HepG2 (cell line): ENCODE data around the gene ROBO2. TPM values are rescaled to one million over a fixed set of nuclear protein-coding genes. Genes with fewer than 3 reads are reported as not detected.

Experiments used
- ATAC-seq: fragments of 200-7000 bp; cut with Tn5 transposase; 3 replicates; pipeline ENCODE4 v1.9.1; 2020; ENCODE audit warnings: mild to moderate bottlenecking, moderate library complexity
- BruUV-seq: library from RNA; stranded (reverse); fragments of 400-500 nt; replicated peaks from 2 replicates; lab custom pipeline; 2021; lab: Mats Ljungman, UMichigan
- CTCF ChIA-PET: fragments of 300-600 bp; formaldehyde crosslinking; extraction: SDS; loops from one replicate; lab custom pipeline; 2021; ENCODE audit warnings: low total read pairs, inconsistent platforms, low intra/inter-chr PET ratio; lab: Yijun Ruan, JAX
- POLR2A ChIA-PET: fragments of 350-600 bp; sonication (Branson Sonifier 250); formaldehyde crosslinking; loops from one replicate; lab custom pipeline; 2020; ENCODE audit warnings: antibody characterized with exemption, inconsistent platforms; lab: Yijun Ruan, JAX
- DNase-seq: peaks from one replicate; pipeline ENCODE4 v3.0.0-alpha.2; 2015; ENCODE audit warnings: low spot score
- FAIRE-seq: peaks from 3 replicates; lab custom pipeline; 2011; peaks lifted over from hg19 to GRCh38; lab: Jason Lieb, UNC
- H2AFZ ChIP-seq: one replicate; pipeline ENCODE4 v1.6.1; 2011; ENCODE audit warnings: low read length, inconsistent platforms
- H3K27ac ChIP-seq: fragments of 300-600 bp; 3 replicates; pipeline ENCODE4 v1.8.0; 2011; ENCODE audit warnings: mixed run types, mild to moderate bottlenecking, mixed read lengths, low read length, inconsistent platforms; ENCODE audit not compliant: insufficient read depth; ENCODE audit errors: extremely low read length
- H3K27me3 ChIP-seq, 2 experiments: fragments of 200-600 bp in 1 of 2; 2 replicates in 1 of 2; 3 replicates in 1 of 2; pipeline versions ENCODE4 v1.6.0 to v1.8.0; 2011; ENCODE audit warnings: low read length in 2 of 2, mild to moderate bottlenecking in 2 of 2, moderate library complexity in 2 of 2, inconsistent platforms in 1 of 2; ENCODE audit not compliant: insufficient read depth in 2 of 2, control insufficient read depth in 1 of 2
- H3K36me3 ChIP-seq, 2 experiments: fragments of 200-600 bp in 1 of 2; replicated peaks in 1 of 2; 2 replicates in 1 of 2; 3 replicates in 1 of 2; pipeline versions ENCODE4 v1.5.1 to v1.8.0; 2011; ENCODE audit warnings: low read length in 2 of 2, inconsistent platforms in 1 of 2; ENCODE audit not compliant: insufficient read depth in 2 of 2, control insufficient read depth in 1 of 2
- H3K4me1 ChIP-seq: 2 replicates; pipeline ENCODE4 v1.5.1; 2012; ENCODE audit warnings: low read length, inconsistent platforms; ENCODE audit not compliant: insufficient read depth
- H3K4me2 ChIP-seq: 2 replicates; pipeline ENCODE4 v1.6.0; 2011; ENCODE audit warnings: low read depth, low read length, inconsistent platforms
- H3K4me3 ChIP-seq, 3 experiments: fragments of 200-600 bp in 1 of 3; sonication (generic), shearing (Covaris generic) in 1 of 3; replicated peaks in 1 of 3; 2 replicates each; pipeline ENCODE4 v1.5.1; 2011 to 2016; ENCODE audit warnings: low read length in 3 of 3, inconsistent platforms in 2 of 3, low read depth in 2 of 3, mild to moderate bottlenecking in 2 of 3, control low read depth in 1 of 3, mixed read lengths in 1 of 3; ENCODE audit not compliant: insufficient read depth in 1 of 3
- H3K79me2 ChIP-seq: one replicate; pipeline ENCODE4 v1.6.1; 2011; ENCODE audit warnings: low read length, inconsistent platforms; ENCODE audit not compliant: insufficient read depth
- H3K9ac ChIP-seq: 2 replicates; pipeline ENCODE4 v1.6.0; 2011; ENCODE audit warnings: mild to moderate bottlenecking, low read depth, low read length, inconsistent platforms; ENCODE audit not compliant: insufficient read depth
- H3K9me3 ChIP-seq: 2 replicates; pipeline ENCODE4 v1.5.1; 2012; ENCODE audit warnings: mild to moderate bottlenecking, low read length
- H4K20me1 ChIP-seq: 2 replicates; pipeline ENCODE4 v1.6.0; 2011; ENCODE audit warnings: inconsistent platforms, mild to moderate bottlenecking, low read length, moderate library complexity; ENCODE audit not compliant: insufficient read depth
- JDP2 ChIP-seq: sonication (generic); formaldehyde crosslinking; IDR thresholded peaks from 2 replicates; pipeline ENCODE4 v1.8.1; 2022; ENCODE audit warnings: missing genetic modification reagents, borderline replicate concordance
- YEATS4 ChIP-seq: sonication (generic); formaldehyde crosslinking; IDR thresholded peaks from 2 replicates; pipeline ENCODE4 v1.4.0; 2020; ENCODE audit warnings: missing genetic modification reagents, borderline replicate concordance
- ZNF292 ChIP-seq: sonication (generic); formaldehyde crosslinking; IDR thresholded peaks from 2 replicates; pipeline ENCODE4 v1.8.1; 2022; ENCODE audit warnings: mild to moderate bottlenecking, low read depth, missing genetic modification reagents, borderline replicate concordance
- ZNF563 ChIP-seq: sonication (generic); formaldehyde crosslinking; IDR thresholded peaks from 2 replicates; pipeline ENCODE4 v1.8.0; 2022; ENCODE audit warnings: mild to moderate bottlenecking, moderate library complexity, missing genetic modification reagents
- WGBS: methylation state at CpG from one replicate; pipeline ENCODE4 v1.1.6; 2017; ENCODE audit warnings: low lambda C conversion rate; 5-methylcytosine and 5-hydroxymethylcytosine counted together
- in situ Hi-C: cut with HindIII; loops from 2 replicates; pipeline ENCODE4 v1.10.0; 2017; ENCODE audit warnings: low pct_unique_long_range_greater_than_20kb; ENCODE audit not compliant: extremely low pct_ligation_motif_present
- intact Hi-C: fragments of 100-400 bp; cut with micrococcal nuclease; formaldehyde crosslinking; loops from one replicate; pipeline ENCODE4 v1.10.0; 2022; ENCODE audit not compliant: unreplicated experiment
- polyA plus RNA-seq, 8 experiments: library from polyadenylated mRNA; depleted of rRNA in 3 of 8; stranded (reverse) in 7 of 8; unstranded in 1 of 8; fragments of >200 nt; fragmentation: Illumina TruSeq in 4 of 8; extraction: Trizol in 4 of 8; gene quantifications; 2 replicates each; pipeline versions ENCODE4 v1.2.1 to v1.2.3, GENCODE V29; 2011 to 2016; ENCODE audit warnings: low read depth in 4 of 8, missing spikeins in 1 of 8, mixed read lengths in 1 of 8; ENCODE audit not compliant: insufficient read depth in 1 of 8
- total RNA-seq, 5 experiments: library from RNA; depleted of rRNA; stranded (reverse); fragments of >200 nt; fragmentation: Illumina TruSeq; extraction: Trizol; gene quantifications; 2 replicates each; pipeline ENCODE4 v1.2.3, GENCODE V29; 2016; ENCODE audit warnings: low read depth in 1 of 5
- TF ChIP-seq, protein P1 (sequence below): sonication (generic); formaldehyde crosslinking; IDR thresholded peaks from 2 replicates; pipeline ENCODE4 v1.5.0; 2020; ENCODE audit warnings: mild to moderate bottlenecking, low read depth, missing genetic modification reagents, borderline replicate concordance
- TF ChIP-seq, protein P2 (sequence below): sonication (generic); formaldehyde crosslinking; conservative IDR thresholded peaks from 2 replicates; pipeline ENCODE4 v1.5.0; 2020; ENCODE audit warnings: missing genetic modification reagents
- TF ChIP-seq, protein P3 (sequence below): sonication (generic); formaldehyde crosslinking; IDR thresholded peaks from 2 replicates; pipeline ENCODE4 v1.4.0; 2020; ENCODE audit warnings: missing genetic modification reagents; ENCODE audit errors: not compliant biosample characterization

Gene ROBO2
- total and polyA plus RNA-seq, 2 of the 13 experiments (the other 11 are each of a cell fraction or from before 2014, with no cell fraction given) = not detected

DNA sequence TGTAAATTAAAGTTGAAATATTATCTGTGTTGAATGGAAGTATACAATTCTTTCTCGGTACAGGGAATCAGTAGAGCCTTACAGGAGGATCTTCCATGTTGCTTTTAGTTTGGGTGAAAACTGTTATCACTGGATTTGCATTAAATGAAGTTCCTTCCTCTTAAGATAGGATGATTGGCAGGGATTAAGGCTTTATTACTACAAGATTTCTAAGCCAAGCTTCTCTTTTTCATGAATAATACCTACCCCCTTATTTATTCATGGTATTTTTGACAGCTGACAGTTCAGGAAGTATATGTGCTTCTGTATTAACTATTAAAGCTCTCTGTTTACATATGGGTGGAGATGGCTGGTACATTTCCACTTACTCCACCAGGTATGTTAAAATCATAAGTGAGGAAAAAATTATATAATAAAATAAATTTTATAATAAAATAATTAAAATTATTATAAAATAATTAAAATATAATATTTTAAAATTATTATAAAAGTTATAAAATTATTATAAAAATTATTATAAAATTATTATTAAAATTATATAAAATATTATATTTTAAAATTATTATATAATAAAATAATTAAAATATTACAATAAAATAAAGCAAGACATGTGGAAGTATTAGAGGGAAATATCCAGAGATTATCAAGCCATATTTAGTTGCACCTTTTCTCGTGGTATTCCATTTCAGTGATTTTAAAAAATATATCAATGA lies 332.9 kb downstream of the ROBO2 start:
- Histone ChIP-seq H3K27me3 (no peaks in the 10 kb centered on the region), H3K36me3 (no peaks in the 10 kb centered on the region), H4K20me1 (no peaks in the 10 kb centered on the region), H3K9ac (no peak overlapping the region), H3K79me2 (no peaks in the 10 kb centered on the region), H2AFZ (no peak overlapping the region), H3K27ac (no peak overlapping the region), H3K4me1 (no peaks in the 10 kb centered on the region), H3K9me3 (no peaks in the 10 kb centered on the region), H3K4me3 (no peak overlapping the region), H3K4me2 (no peak overlapping the region)
- ATAC-seq = no peak
- BruUV-seq = no TSS peak
- POLR2A ChIA-PET = no interaction called here
- in situ Hi-C loops = no loop called here
- whole genome bisulfite sequencing = 21% methylated on average over 2 of the region's 2 CpGs
- intact Hi-C loops = no loop called here
- CTCF ChIA-PET = no interaction called here
- no peak for TF ChIP-seq JDP2
- TF ChIP-seq, protein P1, sequence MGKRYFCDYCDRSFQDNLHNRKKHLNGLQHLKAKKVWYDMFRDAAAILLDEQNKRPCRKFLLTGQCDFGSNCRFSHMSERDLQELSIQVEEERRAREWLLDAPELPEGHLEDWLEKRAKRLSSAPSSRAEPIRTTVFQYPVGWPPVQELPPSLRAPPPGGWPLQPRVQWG (CRISPR knock-in tag) = no peak
- TF ChIP-seq YEATS4 (CRISPR knock-in tag) = no peak
- TF ChIP-seq ZNF563 (CRISPR knock-in tag) = no peak
- TF ChIP-seq, protein P2, sequence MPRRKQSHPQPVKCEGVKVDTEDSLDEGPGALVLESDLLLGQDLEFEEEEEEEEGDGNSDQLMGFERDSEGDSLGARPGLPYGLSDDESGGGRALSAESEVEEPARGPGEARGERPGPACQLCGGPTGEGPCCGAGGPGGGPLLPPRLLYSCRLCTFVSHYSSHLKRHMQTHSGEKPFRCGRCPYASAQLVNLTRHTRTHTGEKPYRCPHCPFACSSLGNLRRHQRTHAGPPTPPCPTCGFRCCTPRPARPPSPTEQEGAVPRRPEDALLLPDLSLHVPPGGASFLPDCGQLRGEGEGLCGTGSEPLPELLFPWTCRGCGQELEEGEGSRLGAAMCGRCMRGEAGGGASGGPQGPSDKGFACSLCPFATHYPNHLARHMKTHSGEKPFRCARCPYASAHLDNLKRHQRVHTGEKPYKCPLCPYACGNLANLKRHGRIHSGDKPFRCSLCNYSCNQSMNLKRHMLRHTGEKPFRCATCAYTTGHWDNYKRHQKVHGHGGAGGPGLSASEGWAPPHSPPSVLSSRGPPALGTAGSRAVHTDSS (CRISPR knock-in tag) = no peak
- no peak for TF ChIP-seq ZNF292 (CRISPR knock-in tag)
- TF ChIP-seq, protein P3, sequence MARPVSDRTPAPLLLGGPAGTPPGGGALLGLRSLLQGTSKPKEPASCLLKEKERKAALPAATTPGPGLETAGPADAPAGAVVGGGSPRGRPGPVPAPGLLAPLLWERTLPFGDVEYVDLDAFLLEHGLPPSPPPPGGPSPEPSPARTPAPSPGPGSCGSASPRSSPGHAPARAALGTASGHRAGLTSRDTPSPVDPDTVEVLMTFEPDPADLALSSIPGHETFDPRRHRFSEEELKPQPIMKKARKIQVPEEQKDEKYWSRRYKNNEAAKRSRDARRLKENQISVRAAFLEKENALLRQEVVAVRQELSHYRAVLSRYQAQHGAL = no peak
- no peak for FAIRE-seq
- DNase-seq = no peak
